ENCODE data around the gene MORC1.
"Not testable (repeated sequence)": the region's sequence is repeated elsewhere in the genome, so short reads cannot be mapped to it uniquely, and the experiment has no call there.

MORC1 gene, protein sequence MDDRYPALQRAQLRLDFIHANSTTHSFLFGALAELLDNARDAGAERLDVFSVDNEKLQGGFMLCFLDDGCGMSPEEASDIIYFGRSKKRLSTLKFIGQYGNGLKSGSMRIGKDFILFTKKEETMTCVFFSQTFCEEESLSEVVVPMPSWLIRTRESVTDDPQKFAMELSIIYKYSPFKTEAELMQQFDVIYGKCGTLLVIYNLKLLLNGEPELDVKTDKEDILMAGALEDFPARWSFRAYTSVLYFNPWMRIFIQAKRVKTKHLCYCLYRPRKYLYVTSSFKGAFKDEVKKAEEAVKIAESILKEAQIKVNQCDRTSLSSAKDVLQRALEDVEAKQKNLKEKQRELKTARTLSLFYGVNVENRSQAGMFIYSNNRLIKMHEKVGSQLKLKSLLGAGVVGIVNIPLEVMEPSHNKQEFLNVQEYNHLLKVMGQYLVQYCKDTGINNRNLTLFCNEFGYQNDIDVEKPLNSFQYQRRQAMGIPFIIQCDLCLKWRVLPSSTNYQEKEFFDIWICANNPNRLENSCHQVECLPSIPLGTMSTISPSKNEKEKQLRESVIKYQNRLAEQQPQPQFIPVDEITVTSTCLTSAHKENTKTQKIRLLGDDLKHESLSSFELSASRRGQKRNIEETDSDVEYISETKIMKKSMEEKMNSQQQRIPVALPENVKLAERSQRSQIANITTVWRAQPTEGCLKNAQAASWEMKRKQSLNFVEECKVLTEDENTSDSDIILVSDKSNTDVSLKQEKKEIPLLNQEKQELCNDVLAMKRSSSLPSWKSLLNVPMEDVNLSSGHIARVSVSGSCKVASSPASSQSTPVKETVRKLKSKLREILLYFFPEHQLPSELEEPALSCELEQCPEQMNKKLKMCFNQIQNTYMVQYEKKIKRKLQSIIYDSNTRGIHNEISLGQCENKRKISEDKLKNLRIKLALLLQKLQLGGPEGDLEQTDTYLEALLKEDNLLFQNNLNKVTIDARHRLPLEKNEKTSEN

DNA sequence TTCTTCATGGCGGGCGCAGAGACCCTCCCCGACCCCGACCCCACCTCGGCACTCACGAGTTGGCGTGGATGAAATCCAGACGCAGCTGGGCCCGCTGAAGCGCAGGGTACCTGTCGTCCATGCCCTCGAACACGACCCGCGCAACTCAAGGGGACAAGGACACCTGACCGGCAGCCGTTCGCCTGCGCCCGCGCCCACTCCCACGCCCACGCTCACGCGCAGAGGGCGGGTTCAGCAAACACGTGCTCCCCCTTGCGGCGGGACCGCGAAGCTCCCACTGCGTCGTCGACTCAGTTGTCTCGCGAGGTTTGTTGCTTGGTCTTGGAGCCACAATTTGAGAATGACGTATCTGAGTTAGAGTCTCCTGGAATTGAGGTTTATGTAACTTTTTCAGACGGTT lies at the start of gene MORC1:
Gene MORC1 (minus strand): TSS at position 196 of the 400 bp plus-strand sequence. CDS start 75 bp downstream, at position 121.
- no peak for DNase-seq

DNA sequence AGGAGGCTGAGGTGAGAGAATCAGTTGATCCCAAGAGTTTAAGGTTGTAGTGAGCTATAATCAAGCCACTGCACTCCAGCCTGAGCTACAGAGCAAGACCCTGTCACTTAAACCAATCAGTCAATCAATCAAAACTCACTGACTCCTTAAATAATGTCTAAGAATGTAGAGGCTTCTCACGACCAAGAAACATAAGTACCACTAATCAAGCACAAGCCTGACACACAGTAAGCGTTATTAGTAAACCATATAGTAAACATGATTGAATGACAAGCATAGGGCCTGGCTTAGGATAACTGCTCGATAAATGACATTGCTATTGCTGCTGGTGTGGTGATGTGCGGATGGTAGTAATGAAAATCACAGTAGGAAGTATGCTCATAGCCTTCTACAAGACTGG lies 48.0 kb upstream of the MORC1 start:
- DNase-seq: no peak

DNA sequence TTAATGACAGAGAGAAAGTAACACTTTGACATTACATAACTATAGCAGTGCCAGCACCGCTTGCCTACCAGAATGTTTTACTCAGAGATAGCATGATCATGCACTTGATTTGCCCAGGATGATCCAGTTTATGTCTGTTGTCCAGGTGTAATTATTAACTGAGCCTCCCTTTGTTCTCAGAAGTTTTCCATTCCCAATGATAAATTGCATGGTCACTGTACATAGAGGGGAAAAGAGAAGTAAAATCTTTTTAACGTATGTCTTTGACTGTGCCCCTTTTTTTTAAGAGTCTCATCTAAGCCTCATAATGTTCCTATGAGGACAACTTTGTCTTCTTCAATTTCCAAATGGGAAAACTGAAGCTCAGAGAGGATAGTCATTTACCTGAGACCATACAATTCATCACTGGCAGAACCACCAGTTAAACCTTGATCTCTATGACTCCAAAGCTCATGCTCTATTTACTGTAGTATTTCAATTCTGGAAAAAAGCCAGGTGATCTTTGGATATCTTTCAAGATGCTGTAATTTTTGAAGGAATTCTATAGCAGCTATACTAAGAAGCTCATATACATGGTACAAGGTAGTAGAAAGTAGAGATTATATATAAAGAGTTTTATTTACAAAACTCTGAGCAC lies 43.7 kb upstream of the MORC1 start:
- no peak for DNase-seq

DNA sequence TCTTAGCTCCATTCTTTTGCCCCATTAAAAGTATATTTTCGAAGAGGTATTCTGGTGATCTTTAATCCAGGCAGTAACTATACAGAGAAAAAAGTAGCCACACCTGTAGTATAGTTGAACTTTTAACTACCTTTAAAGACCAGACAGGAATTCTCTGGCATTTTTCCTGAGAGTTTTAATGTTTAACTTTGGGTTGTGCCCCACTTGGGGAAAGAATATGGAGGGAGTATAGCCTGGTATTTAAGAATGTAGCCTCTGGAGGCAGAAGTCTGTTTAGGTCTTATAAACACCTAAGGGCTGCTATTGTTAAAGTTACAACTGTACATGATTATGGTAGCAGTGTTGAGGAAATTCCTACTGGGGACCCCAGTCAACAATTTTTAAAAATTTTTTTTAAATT lies 37.9 kb upstream of the MORC1 start:
- DNase-seq: no peak

DNA sequence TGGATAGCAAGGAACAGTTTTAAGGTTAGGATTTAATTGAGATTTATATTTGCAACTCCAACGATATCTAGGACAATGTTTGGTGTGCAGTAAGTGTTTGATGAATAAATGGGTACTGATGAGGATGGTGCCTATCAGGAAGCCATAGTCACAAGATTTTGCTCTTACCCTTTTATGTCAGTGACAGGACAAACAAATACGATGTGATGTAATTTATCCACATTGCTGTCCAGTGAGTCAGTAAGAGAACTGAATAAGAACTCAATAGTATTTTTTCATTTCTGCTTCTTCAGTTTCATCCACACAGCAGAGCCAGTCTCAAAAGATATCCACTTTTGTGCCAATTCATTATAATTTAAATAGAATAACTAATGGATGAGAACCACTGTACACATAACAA lies 37.0 kb upstream of the MORC1 start:
- DNase-seq: no peak

DNA sequence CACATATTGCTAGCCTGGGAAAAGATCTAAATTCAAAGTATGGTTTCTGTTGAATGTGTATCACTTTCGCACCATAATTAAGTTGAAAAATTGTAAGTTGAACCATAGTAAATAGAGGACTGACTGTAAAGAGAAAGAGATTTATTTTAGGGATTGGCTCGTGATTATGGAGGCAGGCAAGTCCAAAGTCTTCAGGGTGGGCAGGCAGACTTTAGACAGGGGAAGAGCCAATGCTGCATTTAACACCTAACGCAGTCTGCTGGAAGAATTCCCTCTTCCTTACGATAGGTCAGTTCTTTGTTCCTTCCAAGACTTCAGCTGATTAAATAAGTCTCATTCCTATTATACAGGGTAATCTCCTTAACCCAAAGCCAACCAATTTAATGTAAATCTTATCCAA lies 34.4 kb upstream of the MORC1 start:
- DNase-seq: no peak

DNA sequence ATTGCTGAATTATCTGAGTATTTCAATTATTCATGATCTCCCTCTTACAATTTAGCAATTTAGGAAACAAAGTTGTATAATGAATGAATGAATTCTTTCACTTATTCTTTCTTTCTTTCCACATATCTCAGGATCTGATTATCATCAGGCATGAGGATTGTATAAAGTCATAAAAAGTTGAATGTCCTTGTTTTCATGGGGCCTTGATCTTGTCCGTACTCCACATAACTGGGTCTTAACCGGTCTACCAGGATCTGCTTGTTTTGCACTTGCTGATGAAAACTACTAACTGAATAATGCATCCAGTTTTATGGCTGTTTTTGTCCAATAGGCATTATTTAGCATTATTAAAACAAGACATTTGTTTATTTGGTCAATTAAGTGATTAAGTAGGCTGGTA lies 31.1 kb upstream of the MORC1 start:
- DNase-seq: no peak

DNA sequence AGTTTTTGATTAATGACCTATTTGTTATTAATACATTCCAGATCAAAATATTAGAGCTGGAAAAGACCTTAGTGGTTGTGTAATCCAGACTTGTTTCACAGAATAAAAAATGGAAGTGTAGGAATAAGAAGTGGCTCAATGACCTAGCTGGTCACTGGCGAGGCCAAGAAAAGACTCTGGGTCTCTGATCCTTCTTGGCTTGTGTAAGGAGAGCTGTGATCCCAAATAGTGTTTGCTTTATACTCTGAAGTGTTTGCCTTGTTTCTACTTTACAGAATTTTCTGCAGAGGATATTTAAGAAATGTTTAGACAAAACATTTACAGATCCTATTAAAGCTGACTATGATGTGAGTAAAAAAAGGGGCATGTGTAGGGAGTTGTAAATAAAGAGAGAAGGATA lies 25.7 kb upstream of the MORC1 start:
- DNase-seq: no peak

DNA sequence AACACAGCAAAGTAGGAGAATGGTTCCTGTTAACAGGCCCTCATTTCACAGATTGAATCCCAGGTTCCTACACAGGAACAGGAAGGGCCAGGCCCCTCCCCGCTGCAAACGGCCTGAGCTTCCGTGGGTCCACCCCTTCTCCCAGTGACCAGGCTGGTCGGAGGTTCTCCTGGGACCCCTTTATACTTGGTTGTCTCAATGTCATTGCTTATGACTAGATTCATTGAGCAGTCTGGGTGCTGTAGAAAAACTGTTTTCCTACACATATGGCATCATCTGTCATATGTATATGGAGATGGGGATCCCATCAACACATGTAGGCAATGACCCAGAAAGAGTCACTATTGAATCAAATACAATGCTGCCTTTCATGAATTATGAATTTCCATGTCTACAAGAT lies 22.4 kb upstream of the MORC1 start:
- DNase-seq: no peak

DNA sequence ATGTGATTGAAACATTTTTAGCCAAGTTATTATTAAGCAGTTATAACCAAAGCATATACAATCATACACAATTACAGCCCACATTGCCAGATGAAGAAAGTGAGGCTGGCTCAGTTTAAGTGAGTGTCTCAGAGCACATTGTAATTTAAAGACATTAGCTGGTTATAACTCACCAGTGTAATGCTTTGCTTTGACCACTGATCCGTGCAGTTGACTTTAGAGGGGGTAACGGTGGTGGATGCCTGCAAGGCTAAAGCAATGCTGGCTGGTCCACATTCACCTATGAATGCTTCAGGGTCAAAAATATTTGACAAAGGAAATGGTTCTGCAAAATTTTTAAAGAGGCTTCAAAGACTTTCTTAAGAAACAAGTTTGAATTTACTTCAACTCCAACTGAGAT lies 19.8 kb upstream of the MORC1 start:
- DNase-seq: no peak

DNA sequence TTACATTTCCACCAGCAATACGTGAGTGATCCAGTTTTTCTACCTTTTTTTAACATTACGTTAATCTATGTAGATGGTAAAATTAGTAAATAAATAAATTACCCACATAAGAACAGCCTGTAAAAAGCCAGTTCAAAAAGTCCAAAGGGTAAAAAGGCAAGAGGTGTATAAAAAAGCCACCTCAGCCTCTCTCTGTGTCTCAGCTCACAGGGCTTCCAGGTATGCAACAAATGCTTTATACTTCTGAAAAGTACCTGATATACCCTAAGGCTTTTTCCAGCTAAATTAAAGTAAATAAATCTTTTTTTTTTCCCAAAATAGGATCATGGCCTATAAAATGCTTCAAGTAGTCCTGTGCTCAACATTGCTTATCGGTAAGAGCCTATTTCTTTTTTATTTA lies 18.6 kb upstream of the MORC1 start, which contains the start of gene C3orf85:
Gene C3orf85 (plus strand): TSS at position 197 of the 400 bp plus-strand sequence. CDS start 129 bp downstream, at position 326.
- DNase-seq: no peak

DNA sequence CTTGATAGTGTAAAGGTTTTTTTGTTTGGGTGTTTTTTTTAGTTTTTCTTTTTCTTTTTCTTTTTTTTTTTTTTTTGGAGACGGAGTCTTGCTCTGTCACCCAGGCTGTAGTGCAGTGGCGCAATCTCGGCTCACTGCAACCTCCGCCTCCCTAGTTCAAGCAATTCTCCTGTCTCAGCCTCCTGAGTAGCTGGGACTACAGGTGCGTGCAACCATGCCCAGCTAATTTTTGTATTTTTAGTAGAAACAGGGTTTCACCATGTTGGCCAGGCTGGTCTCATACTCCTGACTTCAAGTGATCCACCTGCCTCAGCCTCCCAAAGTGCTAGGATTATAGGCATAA lies 15.5 kb upstream of the MORC1 start:
- DNase-seq: not testable (repeated sequence)

DNA sequence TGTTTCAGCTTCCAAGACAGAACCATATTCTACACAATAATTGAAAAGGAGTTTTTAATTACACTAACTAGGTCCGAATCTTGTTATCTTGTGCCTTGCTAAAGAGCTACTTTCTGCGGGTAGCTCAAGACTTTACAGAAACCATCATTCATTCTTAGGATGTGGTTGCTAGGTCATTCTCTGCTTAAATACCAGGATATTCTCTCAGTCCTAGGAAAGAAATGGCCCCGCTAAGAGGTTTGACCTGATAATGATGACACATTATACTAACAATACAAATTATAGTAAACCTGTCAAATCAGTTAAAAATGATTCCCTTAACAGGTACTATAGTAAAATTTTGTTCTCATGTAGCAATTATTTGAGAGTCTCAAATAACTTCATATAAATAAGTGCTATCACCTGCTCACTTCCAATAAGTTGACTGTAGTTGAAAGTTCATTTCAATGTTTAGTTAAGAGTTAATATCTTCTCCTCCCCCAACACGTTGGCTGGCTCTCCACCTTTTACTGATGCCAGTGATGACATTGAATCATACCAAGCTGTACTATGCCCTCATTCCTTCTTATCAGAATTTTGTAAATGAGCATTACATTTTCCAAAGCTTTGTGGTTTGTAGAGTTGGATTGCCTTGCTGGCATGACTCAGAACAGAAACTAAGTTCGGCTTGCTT lies 15.0 kb upstream of the MORC1 start:
- DNase-seq: no peak

DNA sequence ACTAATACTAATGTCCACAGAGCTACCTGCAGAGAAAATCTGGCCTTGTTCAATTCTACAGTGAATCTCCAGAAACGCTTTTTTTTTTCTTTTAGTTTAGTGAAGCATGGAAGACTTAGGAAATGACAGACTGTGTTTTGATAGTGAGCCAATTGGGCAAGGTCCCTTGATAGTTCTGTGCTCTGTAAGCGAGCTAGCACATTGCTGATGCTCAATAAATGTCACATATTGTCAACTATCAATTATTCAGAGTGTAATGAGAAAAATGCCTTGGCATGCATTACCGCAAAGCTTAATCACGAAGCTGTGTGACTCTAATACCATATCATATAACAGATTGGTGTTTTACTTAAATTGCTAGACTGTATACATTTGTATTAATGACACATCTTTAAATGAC lies 13.3 kb upstream of the MORC1 start:
- no peak for DNase-seq

DNA sequence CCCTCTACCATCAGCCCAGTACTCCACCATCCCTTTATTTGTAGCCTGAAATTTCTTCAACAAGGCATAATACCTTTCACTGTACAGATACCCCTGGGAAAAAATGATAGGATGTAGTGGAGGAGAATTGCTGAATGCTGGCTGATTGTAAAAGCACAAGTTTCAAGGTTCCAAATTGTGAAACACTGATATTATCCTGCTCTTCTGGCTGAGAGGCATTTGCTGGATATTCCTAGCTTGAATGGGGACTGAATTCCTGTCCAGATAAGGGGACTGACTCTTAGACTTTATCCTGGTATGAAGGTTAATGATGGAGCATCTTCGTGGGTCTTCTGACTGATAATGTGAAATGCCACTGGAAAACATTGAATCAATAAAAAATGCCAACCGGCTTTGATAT lies 9.6 kb upstream of the MORC1 start:
- no peak for DNase-seq

DNA sequence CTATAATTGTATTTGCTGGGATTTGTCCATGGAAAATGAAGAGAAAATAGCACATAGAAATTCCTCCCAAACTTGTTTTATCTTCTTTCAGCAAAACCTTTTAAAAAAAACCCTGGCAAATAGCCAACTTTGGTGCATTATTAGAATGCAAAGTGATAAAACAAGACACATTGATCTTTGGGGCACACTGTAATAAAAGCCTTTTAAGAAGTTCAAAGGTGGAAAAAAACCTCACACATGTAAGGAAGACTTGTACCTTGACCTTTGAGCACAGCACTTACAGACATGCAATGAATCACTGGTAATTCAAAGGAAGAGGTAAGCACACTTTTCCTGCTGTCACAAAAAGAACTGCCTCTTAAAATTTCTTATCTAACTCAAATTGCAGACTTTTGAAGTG lies 8.0 kb upstream of the MORC1 start:
- DNase-seq: no peak

DNA sequence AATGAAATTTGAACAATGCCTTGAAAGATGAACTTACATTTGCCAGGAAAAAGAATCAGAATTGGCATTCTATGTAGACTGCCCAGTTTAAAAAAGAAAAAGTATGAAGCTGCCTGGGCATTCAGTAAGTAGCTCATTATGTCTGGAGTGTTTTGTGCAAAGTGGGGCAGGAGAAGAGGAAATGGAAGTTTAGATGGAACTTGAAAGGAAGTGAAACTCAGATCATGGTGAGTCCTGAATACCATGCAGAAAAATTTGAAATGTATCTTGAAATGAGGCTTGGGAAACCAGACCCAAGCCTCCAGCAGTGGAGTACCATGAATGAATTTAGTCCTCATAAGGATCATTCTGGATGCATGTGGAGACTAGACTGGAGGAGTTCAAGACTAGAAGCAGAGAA lies 4.8 kb upstream of the MORC1 start:
- no peak for DNase-seq

DNA sequence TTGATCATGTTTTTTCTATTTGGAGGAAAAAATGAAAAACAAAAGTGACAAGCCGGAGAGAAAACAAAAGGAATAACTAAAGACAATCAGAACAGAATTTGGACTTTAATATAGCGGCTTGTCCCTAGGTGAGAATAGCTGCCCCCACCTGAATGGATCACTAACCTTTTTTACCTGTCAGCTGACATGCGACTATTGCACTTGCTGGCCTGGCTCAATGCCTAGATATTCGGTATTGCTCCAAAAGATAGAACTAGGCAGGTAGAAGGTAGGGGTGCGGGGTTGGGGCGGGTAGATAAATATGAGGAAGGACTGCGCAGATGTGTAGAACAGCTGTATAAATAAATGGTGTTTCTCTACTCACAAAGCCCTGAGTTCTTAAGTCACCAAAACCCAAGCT lies 650 bp upstream of the MORC1 start:
- no peak for DNase-seq

DNA sequence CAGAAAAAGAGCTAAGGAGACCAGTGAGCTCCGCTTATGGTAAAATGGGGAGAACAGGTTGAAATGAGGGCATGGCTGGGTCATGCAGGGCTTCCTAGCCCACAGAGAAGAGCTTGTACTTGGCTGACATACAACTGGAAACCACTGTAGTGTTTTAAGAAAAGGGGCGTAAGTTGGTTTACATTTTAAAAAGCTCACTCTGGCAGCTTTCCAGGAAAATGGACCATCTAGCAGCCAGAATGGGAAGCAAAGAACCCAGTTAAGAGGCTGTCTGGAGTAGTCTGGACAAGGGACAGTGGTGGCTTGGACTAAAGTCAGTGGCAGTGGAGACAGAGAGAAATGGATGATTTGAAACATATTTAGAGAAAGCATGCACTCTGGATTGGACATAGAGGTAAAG lies 1.9 kb downstream of the MORC1 start:
- DNase-seq: no peak

DNA sequence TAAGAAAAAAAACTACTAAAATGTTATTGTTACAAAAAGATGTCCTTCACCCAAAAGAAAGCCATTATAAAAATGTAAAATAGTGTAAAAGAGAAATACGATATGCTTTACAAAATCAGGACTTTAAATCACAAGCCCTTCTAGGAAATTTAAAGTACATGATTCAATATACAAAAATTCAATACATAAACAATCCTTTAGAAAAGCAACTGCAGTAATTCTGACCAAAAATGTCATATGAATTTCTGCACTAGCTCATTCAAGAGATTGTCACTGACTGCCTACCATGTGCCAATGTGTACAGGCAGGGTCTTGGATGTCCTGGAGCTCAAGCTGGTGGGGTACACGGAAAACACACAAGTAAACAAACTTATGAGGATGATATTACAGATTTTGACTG lies 2.5 kb downstream of the MORC1 start:
- no peak for DNase-seq

DNA sequence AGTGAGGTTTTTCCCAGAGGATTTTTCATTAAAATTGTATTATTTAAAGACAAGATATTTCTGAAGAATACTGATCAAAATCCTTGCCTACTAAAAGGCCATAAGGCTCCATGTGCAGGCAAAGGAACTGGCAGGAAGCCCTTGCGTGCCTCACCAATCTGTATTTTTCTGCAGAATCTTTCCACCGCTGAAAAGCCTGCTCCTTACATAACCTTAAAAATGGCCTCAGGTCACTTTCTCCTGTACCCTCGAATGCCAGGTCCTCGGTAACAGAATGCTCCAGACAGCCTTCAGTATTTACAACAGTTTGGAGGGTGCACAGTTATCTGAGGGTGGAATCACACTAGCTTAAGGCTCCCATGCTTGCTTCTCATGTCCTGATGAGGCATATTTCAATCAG lies 3.2 kb downstream of the MORC1 start:
- no peak for DNase-seq

DNA sequence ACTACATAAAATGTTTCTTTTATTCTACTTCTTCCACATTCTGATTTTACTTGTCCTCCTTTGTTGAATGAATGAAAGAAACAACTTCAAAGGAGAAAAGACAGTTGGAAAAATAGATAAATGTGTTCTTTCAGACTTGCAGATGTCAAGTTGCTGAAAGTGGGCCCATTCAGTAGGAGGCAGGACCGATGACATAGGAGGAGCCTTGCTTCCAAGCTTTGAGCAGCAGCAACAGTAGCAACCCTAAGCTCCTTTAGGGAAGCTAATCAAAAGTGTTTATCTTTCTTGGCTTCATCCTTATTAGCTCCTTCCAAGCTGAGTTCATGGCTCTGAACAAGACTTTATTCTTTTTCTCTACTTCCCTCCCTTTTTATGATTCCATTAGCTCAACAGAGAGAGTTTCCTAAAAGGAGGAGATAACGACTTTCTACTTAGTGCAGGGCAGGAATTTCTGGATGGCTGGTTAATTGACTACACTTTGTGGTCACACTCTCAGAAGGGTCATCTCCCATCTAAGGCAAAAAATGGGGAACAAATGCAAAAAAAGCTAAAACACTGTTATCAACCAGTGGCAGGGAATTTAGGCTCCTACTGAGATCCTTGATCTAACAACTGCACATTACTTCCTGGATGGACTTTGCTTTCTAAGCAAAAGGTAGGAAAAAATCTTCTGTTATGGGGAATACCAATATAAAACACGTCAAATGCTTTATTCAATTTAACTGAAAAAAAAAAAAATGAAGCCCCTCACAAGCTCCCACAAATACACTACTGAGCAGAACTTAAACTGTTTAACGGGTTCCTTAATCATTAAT lies 4.8 kb downstream of the MORC1 start:
- DNase-seq: no peak

Data from GOT3 (cell line).